ENCODE measurements around the gene SUGCT.

Gene SUGCT

GRCh38 chr7:40474790-40475680 is 340.2 kb downstream of the SUGCT start:
- DNase-seq (ENCODE audit: low read depth): no peak

GRCh38 chr7:40475681-40475982 is 340.8 kb downstream of the SUGCT start:
- no peak for DNase-seq (ENCODE audit: low read depth)

GRCh38 chr7:40477094-40477493 is 342.3 kb downstream of the SUGCT start:
- DNase-seq (ENCODE audit: low read depth): no peak

- no peak for DNase-seq (ENCODE audit: low read depth)
These were observed 348.0 kb downstream of the SUGCT start for GRCh38 chr7:40482845-40483244.

- DNase-seq (ENCODE audit: low read depth): no peak
These were observed 348.8 kb downstream of the SUGCT start for GRCh38 chr7:40483630-40484029.

- DNase-seq (ENCODE audit: low read depth): no peak
These were observed 355.2 kb downstream of the SUGCT start for GRCh38 chr7:40489844-40490602.

GRCh38 chr7:40490603-40490924 is 355.8 kb downstream of the SUGCT start:
- no peak for DNase-seq (ENCODE audit: low read depth)

GRCh38 chr7:40492946-40493345 is 358.1 kb downstream of the SUGCT start:
- no peak for DNase-seq (ENCODE audit: low read depth)

GRCh38 chr7:40493609-40494051 is 358.8 kb downstream of the SUGCT start:
- DNase-seq (ENCODE audit: low read depth): no peak

GRCh38 chr7:40498924-40499510 is 364.2 kb downstream of the SUGCT start:
- DNase-seq (ENCODE audit: low read depth): no peak

- DNase-seq (ENCODE audit: low read depth): no peak
These were observed 364.9 kb downstream of the SUGCT start for GRCh38 chr7:40499718-40500117.

GRCh38 chr7:40500219-40500618 is 365.4 kb downstream of the SUGCT start:
- no peak for DNase-seq (ENCODE audit: low read depth)

- no peak for DNase-seq (ENCODE audit: low read depth)
These were observed 367.6 kb downstream of the SUGCT start for GRCh38 chr7:40502359-40502758.

GRCh38 chr7:40506158-40506557 is 371.4 kb downstream of the SUGCT start:
- DNase-seq (ENCODE audit: low read depth): no peak

- DNase-seq (ENCODE audit: low read depth): no peak
These were observed 372.4 kb downstream of the SUGCT start for GRCh38 chr7:40507166-40507565.

GRCh38 chr7:40509287-40509996 is 374.6 kb downstream of the SUGCT start:
- DNase-seq (ENCODE audit: low read depth): no peak

- DNase-seq (ENCODE audit: low read depth): no peak
These were observed 381.6 kb downstream of the SUGCT start for GRCh38 chr7:40516376-40516775.

GRCh38 chr7:40519009-40519408 is 384.2 kb downstream of the SUGCT start:
- no peak for DNase-seq (ENCODE audit: low read depth)

- no peak for DNase-seq (ENCODE audit: low read depth)
These were observed 386.4 kb downstream of the SUGCT start for GRCh38 chr7:40520986-40521738.

GRCh38 chr7:40525764-40526163 is 391.0 kb downstream of the SUGCT start:
- no peak for DNase-seq (ENCODE audit: low read depth)

GRCh38 chr7:40526951-40527715 is 392.3 kb downstream of the SUGCT start:
- no peak for DNase-seq (ENCODE audit: low read depth)
